H9 (cell line): Measurements from ENCODE around the gene GRIA4. TPM values are rescaled to one million over a fixed set of nuclear protein-coding genes. Genes with fewer than 3 reads are reported as not detected.

Experiments
- DNase-seq: peaks from one replicate; pipeline ENCODE4 v3.0.0-alpha.2; 2017
- H2AFZ ChIP-seq: one replicate; pipeline ENCODE4 v1.6.1; 2013; ENCODE audit warnings: mild to moderate bottlenecking, low read length, control low read depth, moderate library complexity
- H2AK5ac ChIP-seq: 2 replicates; pipeline ENCODE4 v1.6.1; 2013; ENCODE audit warnings: low read length, control low read depth, mixed read lengths; ENCODE audit not compliant: insufficient read length
- H2BK120ac ChIP-seq: one replicate; pipeline ENCODE4 v1.6.1; 2013; ENCODE audit warnings: low read depth, mild to moderate bottlenecking, low read length, control low read depth, inconsistent platforms; ENCODE audit not compliant: poor library complexity, severe bottlenecking
- H2BK12ac ChIP-seq: 2 replicates; pipeline ENCODE4 v1.6.1; 2013; ENCODE audit warnings: low read length, control low read depth, mixed read lengths, low read depth; ENCODE audit not compliant: insufficient read length
- H2BK15ac ChIP-seq: 2 replicates; pipeline ENCODE4 v1.6.1; 2013; ENCODE audit warnings: low read depth, low read length, control low read depth
- H2BK20ac ChIP-seq: one replicate; pipeline ENCODE4 v1.6.1; 2013; ENCODE audit warnings: low read depth, mild to moderate bottlenecking, low read length, control low read depth, inconsistent platforms; ENCODE audit not compliant: poor library complexity, severe bottlenecking
- H2BK5ac ChIP-seq: 2 replicates; pipeline ENCODE4 v1.6.1; 2013; ENCODE audit warnings: low read length, control low read depth, mixed read lengths; ENCODE audit not compliant: insufficient read length
- H3K14ac ChIP-seq: 2 replicates; pipeline ENCODE4 v1.6.1; 2013; ENCODE audit warnings: low read length, control low read depth; ENCODE audit not compliant: insufficient read depth
- H3K18ac ChIP-seq: 2 replicates; pipeline ENCODE4 v1.6.1; 2013; ENCODE audit warnings: low read depth, mild to moderate bottlenecking, mixed read lengths, low read length, control low read depth; ENCODE audit not compliant: insufficient read length
- H3K23ac ChIP-seq: 2 replicates; pipeline ENCODE4 v1.6.1; 2013; ENCODE audit warnings: low read length, control low read depth, mixed read lengths, low read depth; ENCODE audit not compliant: insufficient read length
- H3K23me2 ChIP-seq: 2 replicates; pipeline ENCODE4 v1.6.1; 2013; ENCODE audit warnings: low read depth, mild to moderate bottlenecking, mixed read lengths, low read length, control low read depth; ENCODE audit not compliant: insufficient read length, poor library complexity, severe bottlenecking
- H3K27ac ChIP-seq: 2 replicates; pipeline ENCODE4 v1.5.1; 2013; ENCODE audit warnings: low read length, control low read depth, mixed read lengths, low read depth; ENCODE audit not compliant: insufficient read length
- H3K27me3 ChIP-seq: 2 replicates; pipeline ENCODE4 v1.6.1; 2013; ENCODE audit warnings: low read length, control low read depth, inconsistent platforms; ENCODE audit not compliant: insufficient read depth
- H3K4ac ChIP-seq: 2 replicates; pipeline ENCODE4 v1.6.1; 2013; ENCODE audit warnings: low read depth, mild to moderate bottlenecking, control low read depth, inconsistent platforms, low read length, moderate library complexity
- H3K4me1 ChIP-seq: 2 replicates; pipeline ENCODE4 v1.6.1; 2013; ENCODE audit warnings: low read length, control low read depth, inconsistent platforms; ENCODE audit not compliant: insufficient read depth
- H3K4me2 ChIP-seq: 2 replicates; pipeline ENCODE4 v1.6.1; 2013; ENCODE audit warnings: low read length, control low read depth, mixed read lengths; ENCODE audit not compliant: insufficient read length, insufficient read depth
- H3K56ac ChIP-seq: 2 replicates; pipeline ENCODE4 v1.6.1; 2013; ENCODE audit warnings: low read depth, mild to moderate bottlenecking, mixed read lengths, low read length, control low read depth; ENCODE audit not compliant: insufficient read length
- H3K79me1 ChIP-seq: 2 replicates; pipeline ENCODE4 v1.6.1; 2013; ENCODE audit warnings: low read depth, mild to moderate bottlenecking, moderate library complexity, low read length, control low read depth, inconsistent platforms; ENCODE audit not compliant: insufficient read depth, poor library complexity, severe bottlenecking
- H3K79me2 ChIP-seq: 2 replicates; pipeline ENCODE4 v1.6.1; 2013; ENCODE audit warnings: low read length, control low read depth, inconsistent platforms; ENCODE audit not compliant: insufficient read depth
- H3K9ac ChIP-seq: 2 replicates; pipeline ENCODE4 v1.6.1; 2013; ENCODE audit warnings: low read length, control low read depth, mixed read lengths; ENCODE audit not compliant: insufficient read length; ENCODE audit errors: extremely low read depth
- H3K9me3 ChIP-seq: one replicate; pipeline ENCODE4 v1.6.1; 2013; ENCODE audit warnings: low read depth, low read length, inconsistent platforms; ENCODE audit not compliant: control insufficient read depth
- H3T11ph ChIP-seq: one replicate; pipeline ENCODE4 v1.6.1; 2013; ENCODE audit warnings: mild to moderate bottlenecking, low read length, control low read depth, inconsistent platforms
- H4K20me1 ChIP-seq: one replicate; pipeline ENCODE4 v1.6.1; 2013; ENCODE audit not compliant: control insufficient read depth, insufficient read length, insufficient read depth
- H4K5ac ChIP-seq: 2 replicates; pipeline ENCODE4 v1.6.1; 2013; ENCODE audit warnings: low read depth, mild to moderate bottlenecking, mixed read lengths, low read length, control low read depth; ENCODE audit not compliant: insufficient read length
- H4K8ac ChIP-seq: replicated peaks from 2 replicates; pipeline ENCODE4 v1.6.1; 2013; ENCODE audit warnings: low read length, control low read depth, mixed read lengths, low read depth; ENCODE audit not compliant: insufficient read length
- H4K91ac ChIP-seq: 2 replicates; pipeline ENCODE4 v1.6.1; 2013; ENCODE audit warnings: low read depth, mild to moderate bottlenecking, moderate library complexity, mixed read lengths, low read length, control low read depth; ENCODE audit not compliant: insufficient read length
- H3K27ac Mint-ChIP-seq, 3 experiments: 2 replicates in 2 of 3; 3 replicates in 1 of 3; pipeline ENCODE4 v1.8.0; 2020 to 2021; ENCODE audit warnings: mixed read lengths in 3 of 3, mild to moderate bottlenecking in 1 of 3, moderate library complexity in 1 of 3
- H3K27me3 Mint-ChIP-seq: 2 replicates; pipeline ENCODE4 v1.8.0; 2021; ENCODE audit warnings: low read depth, mild to moderate bottlenecking, moderate library complexity, mixed read lengths
- H3K36me3 Mint-ChIP-seq, 3 experiments: 2 replicates in 2 of 3; 3 replicates in 1 of 3; pipeline ENCODE4 v1.8.0; 2020 to 2021; ENCODE audit warnings: low read depth in 3 of 3, mixed read lengths in 3 of 3; ENCODE audit not compliant: insufficient read depth in 1 of 3
- H3K4me1 Mint-ChIP-seq, 2 experiments: 2 replicates each; pipeline ENCODE4 v1.8.0; 2020; ENCODE audit warnings: mixed read lengths in 2 of 2
- H3K4me3 Mint-ChIP-seq, 2 experiments: 2 replicates in 1 of 2; 3 replicates in 1 of 2; pipeline ENCODE4 v1.8.0; 2020 to 2021; ENCODE audit warnings: mild to moderate bottlenecking in 2 of 2, mixed read lengths in 2 of 2, moderate library complexity in 1 of 2
- H3K9me3 Mint-ChIP-seq, 2 experiments: 2 replicates in 1 of 2; 3 replicates in 1 of 2; pipeline ENCODE4 v1.8.0; 2020; ENCODE audit warnings: mild to moderate bottlenecking in 2 of 2, mixed read lengths in 2 of 2, moderate library complexity in 1 of 2
- WGBS: extraction: QIAGEN DNeasy Blood & Tissue Kit; methylation state at CpG from one replicate; pipeline ENCODE4 v1.1.7; 2013; ENCODE audit warnings: missing lambda C conversion rate, low lambda C conversion rate, mixed read lengths; ENCODE audit not compliant: insufficient read length; ENCODE audit errors: extremely low coverage; 5-methylcytosine and 5-hydroxymethylcytosine counted together
- total RNA-seq: library from RNA; stranded (reverse); gene quantifications from 2 replicates; pipeline ENCODE4 v1.2.1, GENCODE V29; 2021
- TF ChIP-seq, protein P1 (sequence below): fragments of 200-600 bp; sonication (generic); conservative IDR thresholded peaks from 3 replicates; pipeline ENCODE4 v1.8.0; 2021; ENCODE audit warnings: antibody characterized with exemption, mild to moderate bottlenecking

Gene GRIA4
- total RNA-seq, 1 experiment from 2014 or later = 0.83 TPM

DNA sequence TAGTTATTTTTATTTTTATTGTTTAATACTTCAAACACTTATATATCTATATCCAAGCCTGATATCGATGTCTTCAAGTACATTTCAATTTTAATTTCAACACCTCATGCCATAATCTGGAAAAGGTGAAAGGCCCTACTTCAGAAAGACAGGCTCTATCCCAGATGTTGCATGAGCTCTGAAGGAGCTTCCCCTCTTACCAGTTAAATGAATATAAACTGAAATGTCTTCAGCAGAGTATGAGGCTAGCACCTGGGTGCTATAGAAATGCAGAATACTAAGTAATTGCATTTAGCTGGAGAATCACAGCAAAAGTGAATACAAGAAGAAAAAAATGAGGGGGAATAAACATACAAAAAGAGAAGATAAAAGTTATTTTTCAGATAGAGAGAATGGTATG lies 11.5 kb upstream of the GRIA4 start:
- Histone ChIP-seq H3K4me2 (no peak overlapping the region), H3K79me2 (no peaks in the 10 kb centered on the region), H3K27me3 (no peaks in the 10 kb centered on the region), H2BK120ac (no peak overlapping the region), H2AFZ (no peak overlapping the region), H3K56ac (no peak overlapping the region), H4K8ac (no peak overlapping the region), H3K23me2 (no peaks in the 10 kb centered on the region), H3K4me1 (no peaks in the 10 kb centered on the region), H3K23ac (no peak overlapping the region), H2BK12ac (no peak overlapping the region), H3K4ac (no peak overlapping the region), H4K20me1 (no peaks in the 10 kb centered on the region), H3K18ac (no peak overlapping the region), H3K9ac (no peak overlapping the region), H2BK20ac (no peak overlapping the region), H2BK5ac (no peak overlapping the region), H3K14ac (no peak overlapping the region), H2BK15ac (no peak overlapping the region), H3K9me3 (no peaks in the 10 kb centered on the region), H4K5ac (no peak overlapping the region), H3K79me1 (no peaks in the 10 kb centered on the region), H3K27ac (no peak overlapping the region), H2AK5ac (no peak overlapping the region), H3T11ph (no peak overlapping the region), H4K91ac (no peak overlapping the region)
- peaks cover 3 to 13% of the 10 kb centered on the region in 2 experiments; a peak in 3 of 4 replicates for H3K4me1 Mint-ChIP-seq
- TF ChIP-seq, protein P1, sequence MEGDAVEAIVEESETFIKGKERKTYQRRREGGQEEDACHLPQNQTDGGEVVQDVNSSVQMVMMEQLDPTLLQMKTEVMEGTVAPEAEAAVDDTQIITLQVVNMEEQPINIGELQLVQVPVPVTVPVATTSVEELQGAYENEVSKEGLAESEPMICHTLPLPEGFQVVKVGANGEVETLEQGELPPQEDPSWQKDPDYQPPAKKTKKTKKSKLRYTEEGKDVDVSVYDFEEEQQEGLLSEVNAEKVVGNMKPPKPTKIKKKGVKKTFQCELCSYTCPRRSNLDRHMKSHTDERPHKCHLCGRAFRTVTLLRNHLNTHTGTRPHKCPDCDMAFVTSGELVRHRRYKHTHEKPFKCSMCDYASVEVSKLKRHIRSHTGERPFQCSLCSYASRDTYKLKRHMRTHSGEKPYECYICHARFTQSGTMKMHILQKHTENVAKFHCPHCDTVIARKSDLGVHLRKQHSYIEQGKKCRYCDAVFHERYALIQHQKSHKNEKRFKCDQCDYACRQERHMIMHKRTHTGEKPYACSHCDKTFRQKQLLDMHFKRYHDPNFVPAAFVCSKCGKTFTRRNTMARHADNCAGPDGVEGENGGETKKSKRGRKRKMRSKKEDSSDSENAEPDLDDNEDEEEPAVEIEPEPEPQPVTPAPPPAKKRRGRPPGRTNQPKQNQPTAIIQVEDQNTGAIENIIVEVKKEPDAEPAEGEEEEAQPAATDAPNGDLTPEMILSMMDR = no peak
- H3K9me3 Mint-ChIP-seq = no peaks in the 10 kb centered on the region
- no CpG with 5 or more reads among the region's 1 CpG for WGBS
- H3K4me3 Mint-ChIP-seq = no peak overlapping the region
- no peaks in the 10 kb centered on the region for H3K27me3 Mint-ChIP-seq
- H3K27ac Mint-ChIP-seq = no peak overlapping the region
- no peaks in the 10 kb centered on the region for H3K36me3 Mint-ChIP-seq
- no peak for DNase-seq
